GM21526 (cell line): ENCODE data around the gene BET1L.

Experiments
- ATAC-seq: cut with Tn5 transposase; IDR thresholded peaks from one replicate; pipeline ENCODE4 v1.9.1; 2021; ENCODE audit warnings: moderate library complexity; ENCODE audit not compliant: unreplicated experiment, low FRiP score

The BET1L gene

GRCh38 chr11:211741-212140 is 4.5 kb upstream of the BET1L start:
- no peak for ATAC-seq

GRCh38 chr11:211295-211694 is 4.1 kb upstream of the BET1L start:
- no peak for ATAC-seq

GRCh38 chr11:210803-211180 is 3.6 kb upstream of the BET1L start:
- no peak for ATAC-seq

GRCh38 chr11:210122-210802 is 3.1 kb upstream of the BET1L start:
- ATAC-seq, result no peak

- ATAC-seq, result no peak
Observed at GRCh38 chr11:209275-210121, 2.3 kb upstream of the BET1L start.

- no peak for ATAC-seq
Observed at GRCh38 chr11:208917-209260, 1.7 kb upstream of the BET1L start.

- ATAC-seq, result peak; percentile 46
Observed at GRCh38 chr11:208181-208916, 1.1 kb upstream of the BET1L start.

GRCh38 chr11:207863-208180 is 623 bp upstream of the BET1L start:
- no peak for ATAC-seq

- ATAC-seq, result peak; percentile 17
Observed at GRCh38 chr11:206526-207207, 532 bp downstream of the BET1L start.

GRCh38 chr11:206002-206384 is 1.2 kb downstream of the BET1L start:
- ATAC-seq, result no peak

GRCh38 chr11:205221-206001 is 1.8 kb downstream of the BET1L start:
- ATAC-seq, result no peak

- no peak for ATAC-seq
Observed at GRCh38 chr11:204587-205109, 2.6 kb downstream of the BET1L start.

- ATAC-seq, result no peak
Observed at GRCh38 chr11:203945-204586, 3.1 kb downstream of the BET1L start.

GRCh38 chr11:203056-203944 is 3.9 kb downstream of the BET1L start:
- ATAC-seq, result no peak

GRCh38 chr11:202490-202889 is 4.7 kb downstream of the BET1L start:
- ATAC-seq, result no peak

- no peak for ATAC-seq
Observed at GRCh38 chr11:201966-202365, 5.2 kb downstream of the BET1L start.

GRCh38 chr11:200224-201003 is 6.8 kb downstream of the BET1L start:
- no peak for ATAC-seq

GRCh38 chr11:199782-200181 is 7.4 kb downstream of the BET1L start:
- ATAC-seq, result no peak
